WTC11 (cell line): ENCODE results near the gene SMIM13. TPM values are rescaled to one million over a fixed set of nuclear protein-coding genes. Genes with fewer than 3 reads are reported as not detected.

ENCODE experiments used
- ATAC-seq: fragments of 200-7000 bp; cut with Tn5 transposase; 2 replicates; pipeline ENCODE4 v1.10.0; 2021; ENCODE audit warnings: mild to moderate bottlenecking, moderate library complexity
- CTCF ChIA-PET: fragments of 300-600 bp; sonication (Branson Sonifier 250); formaldehyde crosslinking; loops from one replicate; lab custom pipeline; 2021; ENCODE audit warnings: antibody characterized with exemption; lab: Charles Lee
- POLR2A ChIA-PET: fragments of 350-600 bp; sonication (Branson Sonifier 250); formaldehyde crosslinking; loops from one replicate; lab custom pipeline; 2021; ENCODE audit warnings: antibody characterized with exemption; lab: Charles Lee
- DNase-seq: peaks from one replicate; pipeline ENCODE4 v3.0.0; 2021; ENCODE audit warnings: low spot score
- H3K27ac Mint-ChIP-seq: 2 replicates; pipeline ENCODE4 v1.8.0; 2021; ENCODE audit warnings: mixed read lengths
- H3K27me3 Mint-ChIP-seq: 2 replicates; pipeline ENCODE4 v1.8.0; 2021; ENCODE audit warnings: low read depth, mild to moderate bottlenecking, moderate library complexity, mixed read lengths
- H3K36me3 Mint-ChIP-seq: 2 replicates; pipeline ENCODE4 v1.8.0; 2021; ENCODE audit warnings: mixed read lengths
- H3K4me1 Mint-ChIP-seq: 2 replicates; pipeline ENCODE4 v1.8.0; 2022; ENCODE audit warnings: mixed read lengths
- H3K4me3 Mint-ChIP-seq: 2 replicates; pipeline ENCODE4 v1.8.0; 2021; ENCODE audit warnings: mild to moderate bottlenecking, moderate library complexity, mixed read lengths
- H3K9me3 Mint-ChIP-seq: 2 replicates; pipeline ENCODE4 v1.8.0; 2021; ENCODE audit warnings: mixed read lengths
- AR ChIP-seq: fragments of 250-450 bp; sonication (Bioruptor Pico); IDR thresholded peaks from 2 replicates; pipeline ENCODE4 v1.9.0; 2021; ENCODE audit warnings: mild to moderate bottlenecking
- ATF6 ChIP-seq: sonication (generic); formaldehyde crosslinking; IDR thresholded peaks from 2 replicates; pipeline ENCODE4 v1.8.1; 2023; ENCODE audit warnings: mild to moderate bottlenecking, missing genetic modification reagents
- CBFB ChIP-seq: sonication (generic); formaldehyde crosslinking; IDR thresholded peaks from 2 replicates; pipeline ENCODE4 v1.8.1; 2022; ENCODE audit warnings: mild to moderate bottlenecking, low read depth, missing genetic modification reagents
- E2F4 ChIP-seq: sonication (generic); formaldehyde crosslinking; IDR thresholded peaks from 2 replicates; pipeline ENCODE4 v1.8.1; 2022; ENCODE audit warnings: low read depth, mild to moderate bottlenecking, moderate library complexity, missing genetic modification reagents, borderline replicate concordance
- EMX1 ChIP-seq: fragments of 250-450 bp; sonication (Bioruptor Pico); IDR thresholded peaks from 2 replicates; pipeline ENCODE4 v1.8.0; 2021; ENCODE audit warnings: mild to moderate bottlenecking
- ERG ChIP-seq: fragments of 250-450 bp; sonication (Bioruptor Pico); IDR thresholded peaks from 2 replicates; pipeline ENCODE4 v1.8.0; 2021; ENCODE audit warnings: mild to moderate bottlenecking
- GABPB1 ChIP-seq: sonication (generic); formaldehyde crosslinking; IDR thresholded peaks from 2 replicates; pipeline ENCODE4 v1.8.1; 2023; ENCODE audit warnings: mild to moderate bottlenecking, missing genetic modification reagents
- IRF2 ChIP-seq: sonication (generic); formaldehyde crosslinking; IDR thresholded peaks from 2 replicates; pipeline ENCODE4 v1.8.0; 2022; ENCODE audit warnings: low read depth, missing genetic modification reagents, borderline replicate concordance
- MAX ChIP-seq: sonication (generic); formaldehyde crosslinking; IDR thresholded peaks from 2 replicates; pipeline ENCODE4 v1.8.0; 2022; ENCODE audit warnings: mild to moderate bottlenecking, missing genetic modification reagents
- MYBL2 ChIP-seq: sonication (generic); formaldehyde crosslinking; IDR thresholded peaks from 2 replicates; pipeline ENCODE4 v1.8.1; 2023; ENCODE audit warnings: mild to moderate bottlenecking, moderate library complexity, missing genetic modification reagents
- NR2C2 ChIP-seq: sonication (generic); formaldehyde crosslinking; IDR thresholded peaks from 2 replicates; pipeline ENCODE4 v1.8.0; 2022; ENCODE audit warnings: mild to moderate bottlenecking, missing genetic modification reagents
- RELA ChIP-seq: sonication (generic); formaldehyde crosslinking; IDR thresholded peaks from 2 replicates; pipeline ENCODE4 v1.8.1; 2022; ENCODE audit warnings: missing genetic modification reagents, mild to moderate bottlenecking, borderline replicate concordance
- RORB ChIP-seq: fragments of 250-450 bp; sonication (Bioruptor Pico); IDR thresholded peaks from 2 replicates; pipeline ENCODE4 v1.9.0; 2021; ENCODE audit warnings: mild to moderate bottlenecking
- SMAD4 ChIP-seq: sonication (generic); formaldehyde crosslinking; IDR thresholded peaks from 2 replicates; pipeline ENCODE4 v1.8.0; 2022; ENCODE audit warnings: mild to moderate bottlenecking, missing genetic modification reagents
- SOX15 ChIP-seq: fragments of 250-450 bp; sonication (Bioruptor Pico); IDR thresholded peaks from 2 replicates; pipeline ENCODE4 v1.9.0; 2021; ENCODE audit warnings: mild to moderate bottlenecking
- TEAD4 ChIP-seq: sonication (generic); formaldehyde crosslinking; IDR thresholded peaks from 2 replicates; pipeline ENCODE4 v1.8.0; 2022; ENCODE audit warnings: mild to moderate bottlenecking, missing genetic modification reagents
- ZBTB21 ChIP-seq: sonication (generic); formaldehyde crosslinking; IDR thresholded peaks from 2 replicates; pipeline ENCODE4 v1.8.1; 2023; ENCODE audit warnings: mild to moderate bottlenecking, missing genetic modification reagents, borderline replicate concordance
- ZNF425 ChIP-seq: fragments of 250-450 bp; sonication (Bioruptor Pico); conservative IDR thresholded peaks from 2 replicates; pipeline ENCODE4 v1.9.0; 2021; ENCODE audit warnings: mild to moderate bottlenecking
- total RNA-seq: library from RNA; stranded (reverse); gene quantifications from 3 replicates; pipeline ENCODE4 v1.2.3, GENCODE V29; 2021

Gene SMIM13
- total RNA-seq, 1 experiment from 2014 or later = 9.7 TPM

- CTCF ChIA-PET = interaction anchor here (1.9 kb wide), 1 partner anchor 100 kb away, joined by 7 read pairs; no protein-coding TSS in a partner anchor
These were observed 38.9 kb upstream of the SMIM13 start for GRCh38 chr6:11054722-11055121.

GRCh38 chr6:11055127-11055627, 38.5 kb upstream of the SMIM13 start:
- Mint-ChIP-seq H3K4me1 (no peaks in the 10 kb centered on the region), H3K27me3 (no peaks in the 10 kb centered on the region), H3K4me3 (no peak overlapping the region), H3K27ac (no peak overlapping the region), H3K9me3 (no peaks in the 10 kb centered on the region), H3K36me3 (no peaks in the 10 kb centered on the region)
- POLR2A ChIA-PET = no interaction called here
- DNase-seq = no peak
- CTCF ChIA-PET = interaction anchor here (1.9 kb wide), 1 partner anchor 101 kb away, joined by 7 read pairs; no protein-coding TSS in a partner anchor
- TF ChIP-seq MYBL2 (CRISPR knock-in tag) (no peak), E2F4 (CRISPR knock-in tag) (no peak), GABPB1 (CRISPR knock-in tag) (no peak), IRF2 (CRISPR knock-in tag) (no peak)
- no peak for ATAC-seq

More at GRCh38 chr6:11054722-11055121, 38.9 kb upstream of the SMIM13 start:
- TF ChIP-seq TEAD4 (no peak), SMAD4 (no peak), ATF6 (CRISPR knock-in tag) (no peak), RELA (CRISPR knock-in tag) (no peak), NR2C2 (CRISPR knock-in tag) (no peak), AR (no peak), SOX15 (no peak), EMX1 (CRISPR knock-in tag) (no peak), MAX (no peak)
- ATAC-seq (no peak), DNase-seq (no peak)
- no peak overlapping the region for H3K4me3 Mint-ChIP-seq
- no peaks in the 10 kb centered on the region for H3K9me3 Mint-ChIP-seq
- no peaks in the 10 kb centered on the region for H3K27me3 Mint-ChIP-seq
- H3K36me3 Mint-ChIP-seq = no peaks in the 10 kb centered on the region
- H3K27ac Mint-ChIP-seq = no peak overlapping the region
- no peaks in the 10 kb centered on the region for H3K4me1 Mint-ChIP-seq
- POLR2A ChIA-PET = no interaction called here

- ATAC-seq (no peak), DNase-seq (no peak)
- Mint-ChIP-seq H3K4me1 (no peaks in the 10 kb centered on the region), H3K36me3 (no peaks in the 10 kb centered on the region), H3K9me3 (no peaks in the 10 kb centered on the region), H3K27me3 (no peaks in the 10 kb centered on the region), H3K27ac (no peak overlapping the region), H3K4me3 (no peak overlapping the region)
- POLR2A ChIA-PET = no interaction called here
- CTCF ChIA-PET = interaction anchor here (1.0 to 1.6 kb wide), 6 partner anchors 10 to 105 kb away, joined by 3 to 8 read pairs (median 4); partner anchors contain the start of gene ELOVL2
- TF ChIP-seq RORB (CRISPR knock-in tag) = no peak
- no peak for TF ChIP-seq ZBTB21 (CRISPR knock-in tag)
- TF ChIP-seq CBFB (CRISPR knock-in tag) = no peak
- TF ChIP-seq ERG (CRISPR knock-in tag) = no peak
- TF ChIP-seq RELA (CRISPR knock-in tag) = no peak
- TF ChIP-seq ZNF425 (CRISPR knock-in tag) = no peak
These were observed 36.8 kb upstream of the SMIM13 start for GRCh38 chr6:11056871-11057270.
